ENCODE measurements around the gene SHTN1.

SHTN1 gene

DNA sequence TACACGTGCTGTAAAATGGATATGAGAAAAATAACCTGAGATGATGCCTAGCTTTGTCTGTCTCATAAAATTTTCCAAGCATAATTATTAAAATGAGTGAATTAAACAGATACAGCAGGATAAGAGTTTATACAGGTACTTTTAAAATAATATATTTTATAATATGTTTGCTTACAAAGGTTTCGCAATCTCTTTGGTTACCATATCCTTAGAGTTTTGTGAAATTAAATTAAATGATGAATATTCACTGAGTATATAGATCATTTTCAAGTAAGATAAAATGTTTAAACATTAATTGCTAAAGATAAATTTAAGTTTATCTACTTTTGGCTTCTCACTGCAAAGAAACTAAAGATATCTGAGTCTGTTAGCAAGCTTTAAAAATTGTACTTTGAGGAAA, 11.4 kb downstream of the SHTN1 start:
- Histone ChIP-seq H3K27ac (ENCODE audit: low read depth, low read length) (no peak overlapping the region), H3K27me3 (ENCODE audit: insufficient read depth, low read length) (no peaks in the 10 kb centered on the region), H3K18ac (ENCODE audit: low read length) (no peak overlapping the region), H2BK5ac (ENCODE audit: low read depth, low read length, poor library complexity) (no peak overlapping the region), H2AFZ (ENCODE audit: insufficient read depth, low read length, poor library complexity) (no peak overlapping the region), H3K79me2 (ENCODE audit: control insufficient read depth, insufficient read depth, low read length, poor library complexity) (peaks cover 2% of the 10 kb centered on the region), H4K8ac (ENCODE audit: low read depth, low read length) (no peak overlapping the region), H3K4ac (ENCODE audit: low read depth, low read length) (no peak overlapping the region), H2BK12ac (ENCODE audit: low read length) (no peak overlapping the region), H4K12ac (ENCODE audit: low read depth, low read length) (no peak overlapping the region), H3K23ac (ENCODE audit: low read length) (no peak overlapping the region), H3K4me1 (ENCODE audit: control insufficient read depth in 1 of 2, insufficient read depth in 2 of 2, low read length in 2 of 2) (peaks cover 2 to 13% of the 10 kb centered on the region in 2 experiments), H3K79me1 (ENCODE audit: low read length) (no peaks in the 10 kb centered on the region), H3K4me2 (ENCODE audit: low read length) (no peak overlapping the region), H3K9ac (ENCODE audit: low read length) (no peak overlapping the region), H3K4me3 (ENCODE audit: low read depth, low read length) (no peak overlapping the region), H2BK120ac (ENCODE audit: insufficient read depth, low read length, poor library complexity) (no peak overlapping the region), H3K14ac (ENCODE audit: low read length) (no peak overlapping the region), H4K91ac (ENCODE audit: low read depth, low read length) (no peak overlapping the region), H3K9me3 (ENCODE audit: insufficient read depth, low read depth, low read length) (no peaks in the 10 kb centered on the region), H3K36me3 (ENCODE audit: control insufficient read depth in 1 of 2, insufficient read depth in 2 of 2, low read length in 2 of 2) (no peaks in the 10 kb centered on the region), H2AK5ac (ENCODE audit: low read length) (no peak overlapping the region)
- DNase-seq, result no peak
- WGBS (ENCODE audit: extremely low coverage, insufficient coverage, insufficient read length), result no CpG with 5 or more reads among the region's 2 CpGs

DNA sequence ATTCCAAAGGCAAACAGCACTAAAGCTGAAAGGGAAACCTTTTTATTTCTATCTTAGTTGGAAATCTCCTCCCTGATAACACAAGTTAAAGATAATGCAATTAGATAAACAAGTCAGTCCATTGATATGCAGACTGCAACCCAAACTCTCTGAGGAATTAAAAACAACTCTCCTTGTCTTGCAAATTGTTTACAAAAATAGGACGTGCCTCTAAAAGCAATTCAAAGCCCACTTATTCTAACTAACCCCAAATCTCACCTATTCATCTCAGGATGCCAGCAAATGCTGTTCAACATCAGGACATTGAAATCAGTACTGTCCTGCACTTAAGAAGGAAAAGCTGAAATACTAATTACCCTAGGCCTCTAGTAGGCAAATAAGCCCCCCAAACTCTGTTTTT, 12.8 kb downstream of the SHTN1 start:
- no peak overlapping the region for H2AFZ ChIP-seq (ENCODE audit: insufficient read depth, low read length, poor library complexity)
- H3K79me2 ChIP-seq (ENCODE audit: control insufficient read depth, insufficient read depth, low read length, poor library complexity), result no peaks in the 10 kb centered on the region
- H3K36me3 ChIP-seq (ENCODE audit: control insufficient read depth in 1 of 2, insufficient read depth in 2 of 2, low read length in 2 of 2), result no peaks in the 10 kb centered on the region
- H3K27me3 ChIP-seq (ENCODE audit: insufficient read depth, low read length), result no peaks in the 10 kb centered on the region
- no peak overlapping the region for H2BK120ac ChIP-seq (ENCODE audit: insufficient read depth, low read length, poor library complexity)
- H3K23ac ChIP-seq (ENCODE audit: low read length), result no peak overlapping the region
- H3K9me3 ChIP-seq (ENCODE audit: insufficient read depth, low read depth, low read length), result no peaks in the 10 kb centered on the region
- H2AK5ac ChIP-seq (ENCODE audit: low read length), result no peak overlapping the region
- no peak overlapping the region for H3K14ac ChIP-seq (ENCODE audit: low read length)
- no peak overlapping the region for H3K27ac ChIP-seq (ENCODE audit: low read depth, low read length)
- no peak overlapping the region for H4K91ac ChIP-seq (ENCODE audit: low read depth, low read length)
- H4K12ac ChIP-seq (ENCODE audit: low read depth, low read length), result no peak overlapping the region
- no peak overlapping the region for H3K4ac ChIP-seq (ENCODE audit: low read depth, low read length)
- DNase-seq, result peak in 1 of 2 donors; percentile 77
- H4K8ac ChIP-seq (ENCODE audit: low read depth, low read length), result no peak overlapping the region
- no CpG with 5 or more reads among the region's 1 CpG for WGBS (ENCODE audit: extremely low coverage, insufficient coverage, insufficient read length)
- no peak overlapping the region for H3K4me2 ChIP-seq (ENCODE audit: low read length)
- no peak overlapping the region for H2BK5ac ChIP-seq (ENCODE audit: low read depth, low read length, poor library complexity)
- H3K79me1 ChIP-seq (ENCODE audit: low read length), result no peaks in the 10 kb centered on the region
- no peak overlapping the region for H3K4me3 ChIP-seq (ENCODE audit: low read depth, low read length)
- no peak overlapping the region for H3K18ac ChIP-seq (ENCODE audit: low read length)
- peaks cover 2 to 11% of the 10 kb centered on the region in 2 experiments for H3K4me1 ChIP-seq (ENCODE audit: control insufficient read depth in 1 of 2, insufficient read depth in 2 of 2, low read length in 2 of 2)
- H3K9ac ChIP-seq (ENCODE audit: low read length), result no peak overlapping the region
- no peak overlapping the region for H2BK12ac ChIP-seq (ENCODE audit: low read length)

DNA sequence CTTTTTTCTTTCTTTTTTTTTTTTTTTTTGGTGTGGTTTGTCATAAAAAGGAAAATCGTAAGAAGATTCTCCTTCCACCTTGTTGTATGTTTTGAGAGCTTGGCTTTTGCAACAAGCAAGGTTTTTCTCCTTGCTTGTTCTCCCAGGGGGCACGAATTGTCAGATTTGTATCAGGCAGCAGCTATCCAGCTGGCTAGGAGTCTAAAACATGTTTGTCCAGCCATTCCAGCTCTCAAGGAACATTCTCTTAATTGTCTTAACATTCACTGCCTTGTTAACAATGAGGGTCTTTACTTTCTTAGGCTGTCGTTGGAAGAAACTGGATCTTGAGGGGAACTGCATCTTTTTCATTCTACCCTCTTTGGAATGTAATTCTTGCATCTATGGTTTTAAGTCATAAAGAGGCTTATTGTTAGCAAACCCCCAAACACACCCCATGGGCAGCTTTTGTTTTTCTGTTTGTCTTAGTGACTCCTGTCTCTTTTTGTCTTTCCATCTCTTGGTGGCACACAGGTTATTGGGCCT, 14.6 kb downstream of the SHTN1 start:
- Histone ChIP-seq H3K23ac (ENCODE audit: low read length) (no peak overlapping the region), H3K14ac (ENCODE audit: low read length) (no peak overlapping the region), H3K79me1 (ENCODE audit: low read length) (no peaks in the 10 kb centered on the region), H3K36me3 (ENCODE audit: control insufficient read depth in 1 of 2, insufficient read depth in 2 of 2, low read length in 2 of 2) (no peaks in the 10 kb centered on the region), H2BK120ac (ENCODE audit: insufficient read depth, low read length, poor library complexity) (no peak overlapping the region), H3K4me1 (ENCODE audit: control insufficient read depth in 1 of 2, insufficient read depth in 2 of 2, low read length in 2 of 2) (peaks cover 2 to 9% of the 10 kb centered on the region in 2 experiments), H2BK12ac (ENCODE audit: low read length) (no peak overlapping the region), H3K4ac (ENCODE audit: low read depth, low read length) (no peak overlapping the region), H3K4me3 (ENCODE audit: low read depth, low read length) (no peak overlapping the region), H3K18ac (ENCODE audit: low read length) (no peak overlapping the region), H4K12ac (ENCODE audit: low read depth, low read length) (no peak overlapping the region), H3K9ac (ENCODE audit: low read length) (no peak overlapping the region), H4K8ac (ENCODE audit: low read depth, low read length) (no peak overlapping the region), H3K27ac (ENCODE audit: low read depth, low read length) (peak overlapping the region; percentile 20), H3K9me3 (ENCODE audit: insufficient read depth, low read depth, low read length) (no peaks in the 10 kb centered on the region), H3K27me3 (ENCODE audit: insufficient read depth, low read length) (no peaks in the 10 kb centered on the region), H3K4me2 (ENCODE audit: low read length) (no peak overlapping the region), H2AK5ac (ENCODE audit: low read length) (no peak overlapping the region), H2AFZ (ENCODE audit: insufficient read depth, low read length, poor library complexity) (no peak overlapping the region), H3K79me2 (ENCODE audit: control insufficient read depth, insufficient read depth, low read length, poor library complexity) (no peaks in the 10 kb centered on the region), H2BK5ac (ENCODE audit: low read depth, low read length, poor library complexity) (no peak overlapping the region), H4K91ac (ENCODE audit: low read depth, low read length) (peak overlapping the region; percentile 15)
- WGBS (ENCODE audit: extremely low coverage, insufficient coverage, insufficient read length), result no CpG with 5 or more reads among the region's 3 CpGs
- peak; percentile 44 to 79 for DNase-seq

DNA sequence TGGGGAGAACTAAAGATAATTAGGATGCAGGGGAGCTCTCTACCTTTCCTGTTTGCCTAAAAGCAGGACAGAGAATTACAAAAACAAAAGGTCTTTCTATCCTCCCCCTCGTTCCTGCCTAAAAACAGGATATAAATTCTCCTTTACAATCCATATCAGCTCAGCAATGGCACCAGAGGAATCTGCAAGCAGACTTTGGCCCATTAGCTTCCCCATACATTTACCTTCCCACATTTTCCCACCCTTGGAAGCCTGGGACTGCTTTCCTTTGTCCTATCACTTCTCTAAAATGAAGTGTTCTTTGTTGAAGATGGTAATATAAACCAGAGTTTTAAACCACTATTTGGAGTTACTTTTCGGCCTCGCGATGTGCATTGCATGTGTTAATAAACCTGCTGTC, 15.5 kb downstream of the SHTN1 start:
- Histone ChIP-seq H3K36me3 (ENCODE audit: control insufficient read depth in 1 of 2, insufficient read depth in 2 of 2, low read length in 2 of 2) (no peaks in the 10 kb centered on the region), H3K9me3 (ENCODE audit: insufficient read depth, low read depth, low read length) (no peaks in the 10 kb centered on the region), H3K27ac (ENCODE audit: low read depth, low read length) (peak overlapping the region; percentile 41), H2AK5ac (ENCODE audit: low read length) (no peak overlapping the region), H2AFZ (ENCODE audit: insufficient read depth, low read length, poor library complexity) (no peak overlapping the region), H4K12ac (ENCODE audit: low read depth, low read length) (no peak overlapping the region), H3K4me1 (ENCODE audit: control insufficient read depth in 1 of 2, insufficient read depth in 2 of 2, low read length in 2 of 2) (peaks cover 2 to 10% of the 10 kb centered on the region in 2 experiments), H3K9ac (ENCODE audit: low read length) (no peak overlapping the region), H3K27me3 (ENCODE audit: insufficient read depth, low read length) (no peaks in the 10 kb centered on the region), H2BK12ac (ENCODE audit: low read length) (no peak overlapping the region), H3K4me2 (ENCODE audit: low read length) (no peak overlapping the region), H3K79me1 (ENCODE audit: low read length) (no peaks in the 10 kb centered on the region), H3K79me2 (ENCODE audit: control insufficient read depth, insufficient read depth, low read length, poor library complexity) (no peaks in the 10 kb centered on the region), H2BK5ac (ENCODE audit: low read depth, low read length, poor library complexity) (no peak overlapping the region), H4K91ac (ENCODE audit: low read depth, low read length) (no peak overlapping the region), H3K23ac (ENCODE audit: low read length) (no peak overlapping the region), H3K4ac (ENCODE audit: low read depth, low read length) (no peak overlapping the region), H4K8ac (ENCODE audit: low read depth, low read length) (no peak overlapping the region), H3K4me3 (ENCODE audit: low read depth, low read length) (no peak overlapping the region), H3K14ac (ENCODE audit: low read length) (no peak overlapping the region), H3K18ac (ENCODE audit: low read length) (no peak overlapping the region), H2BK120ac (ENCODE audit: insufficient read depth, low read length, poor library complexity) (no peak overlapping the region)
- DNase-seq, result no peak
- WGBS (ENCODE audit: extremely low coverage, insufficient coverage, insufficient read length), result no CpG with 5 or more reads among the region's 4 CpGs
